ENCODE data around the gene TEX19.
A peak's percentile ranks its signal among the peaks of the same experiment; 100 is the strongest.

TEX19 gene

GRCh38 chr17:82321947-82322466 is 37.0 kb upstream of the TEX19 start:
- no peak for DNase-seq (ENCODE audit: low spot score)

DNA sequence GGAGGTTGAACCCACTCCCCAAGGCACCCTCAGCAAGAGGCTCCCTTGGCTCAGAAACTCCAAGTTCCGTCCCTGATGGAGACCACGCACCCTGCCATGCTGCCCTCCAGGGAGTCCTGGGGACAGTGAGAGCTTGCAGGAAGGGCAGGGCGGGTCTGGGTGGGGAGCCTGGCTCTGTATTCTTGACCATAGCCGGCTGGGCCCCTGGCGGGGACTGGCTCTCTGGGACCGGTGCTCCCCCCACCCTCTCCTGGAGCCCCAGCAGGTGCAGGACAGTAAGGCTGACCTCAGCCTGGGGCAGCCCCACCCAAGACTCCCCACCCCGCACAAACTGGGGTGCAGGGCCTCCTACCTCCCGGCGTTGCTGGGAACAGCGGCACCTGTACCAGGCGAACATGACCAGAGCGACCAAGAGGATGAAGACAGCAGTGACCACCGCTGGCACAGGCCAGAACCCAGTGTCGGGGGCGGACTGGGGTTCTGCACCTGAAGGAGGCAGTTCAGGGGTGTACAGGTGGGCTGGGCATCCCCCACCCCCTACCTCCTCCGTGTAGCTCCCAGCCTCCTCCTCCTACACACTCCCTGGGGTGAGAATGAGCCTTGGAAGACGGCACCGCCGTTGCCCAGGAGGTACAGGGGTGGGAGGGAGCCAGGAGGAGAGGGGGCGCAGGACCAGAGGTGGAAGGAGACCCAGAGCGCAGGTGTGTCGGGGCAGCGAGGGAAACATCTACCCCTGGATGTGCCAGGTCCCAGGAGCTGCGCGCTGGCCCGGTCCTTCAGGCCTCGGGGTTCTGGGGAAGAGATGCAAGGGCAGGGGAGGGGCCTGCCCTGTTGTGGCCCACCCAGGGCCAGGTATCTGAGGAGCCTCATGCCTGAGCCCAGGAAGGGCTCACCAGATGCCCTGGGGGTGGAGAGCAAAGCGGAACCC is 36.3 kb upstream of the TEX19 start:
- no peak for DNase-seq (ENCODE audit: low spot score)

- DNase-seq (ENCODE audit: low spot score), result no peak
These were observed 35.4 kb upstream of the TEX19 start for GRCh38 chr17:82323514-82324234.

DNA sequence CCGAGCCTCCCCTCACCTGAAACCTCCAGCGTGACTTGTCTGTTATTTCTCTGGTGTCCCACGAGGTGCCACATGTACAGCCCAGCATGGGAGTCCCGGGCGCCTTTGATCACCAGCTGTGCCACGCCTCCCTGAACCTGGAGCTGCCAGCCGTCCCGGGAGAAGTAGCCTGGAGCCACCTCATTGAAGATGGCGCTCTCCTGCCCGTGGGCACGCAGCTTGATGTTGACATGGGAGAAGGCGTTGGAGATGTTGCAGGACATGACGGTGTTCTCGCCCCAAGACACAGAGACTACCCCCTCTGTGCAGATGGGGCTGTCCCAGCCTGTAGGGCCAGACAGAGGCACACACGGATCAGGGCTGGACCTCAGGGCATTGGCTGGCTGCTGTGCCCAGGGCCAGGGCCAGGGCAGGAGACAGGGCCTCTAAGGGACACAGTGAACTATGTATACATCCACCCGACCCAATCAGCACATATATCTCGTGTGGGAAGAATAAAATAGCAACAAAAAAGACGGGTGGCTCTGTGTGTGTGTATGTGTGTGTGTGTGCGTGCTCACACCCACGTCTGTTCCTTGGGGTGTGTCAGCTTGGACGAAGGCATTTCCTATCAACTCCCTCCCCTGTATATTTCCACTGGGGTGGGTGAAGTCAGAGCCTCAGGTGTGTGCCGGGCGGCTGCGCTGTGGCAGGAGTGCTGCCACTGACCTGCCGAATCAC is 34.3 kb upstream of the TEX19 start:
- no peak for DNase-seq (ENCODE audit: low spot score)

DNA sequence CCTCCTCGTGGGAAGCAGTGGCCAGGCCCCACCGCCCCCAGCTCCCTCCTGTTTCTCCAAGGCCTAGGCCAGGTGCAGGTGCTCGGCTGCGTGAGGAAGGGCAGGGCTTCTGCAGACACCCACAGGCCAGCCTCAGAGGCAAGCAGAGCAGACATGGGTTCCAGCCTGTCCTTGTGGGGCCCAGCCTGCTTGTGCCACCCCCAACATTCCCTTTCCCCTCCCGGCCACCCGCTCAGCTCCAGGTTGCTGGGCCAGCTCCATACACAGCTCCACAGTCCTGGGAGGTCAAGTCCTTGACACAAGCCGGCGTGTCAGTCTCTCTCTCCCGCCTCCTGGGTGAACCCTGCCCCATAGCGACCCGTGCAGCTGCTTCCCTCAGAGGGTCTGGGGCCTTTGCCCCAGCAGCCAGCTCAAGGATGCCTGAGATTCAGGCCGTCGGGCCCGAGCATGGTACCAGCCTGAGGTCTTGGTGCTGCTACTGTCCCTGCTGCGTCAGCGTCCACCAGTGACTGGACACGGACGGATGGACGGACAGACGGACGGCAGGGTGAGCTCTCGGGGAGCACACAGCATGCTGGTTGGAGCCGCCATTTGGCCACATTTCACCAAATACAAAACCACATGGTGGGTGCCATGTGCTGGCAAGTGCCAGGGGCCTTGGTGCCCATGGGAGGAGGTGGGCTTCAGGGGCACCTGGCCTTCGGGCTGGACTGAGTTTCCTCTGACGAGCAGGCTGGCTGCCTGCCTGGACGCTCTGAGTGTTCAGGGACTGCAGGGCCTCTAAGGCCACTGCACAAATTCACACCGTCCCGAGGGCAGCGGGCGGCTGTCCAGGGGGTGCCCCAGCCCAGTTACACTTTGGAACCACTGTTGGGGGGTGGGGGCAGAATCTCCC is 33.5 kb upstream of the TEX19 start:
- no peak for DNase-seq (ENCODE audit: low spot score)

DNA sequence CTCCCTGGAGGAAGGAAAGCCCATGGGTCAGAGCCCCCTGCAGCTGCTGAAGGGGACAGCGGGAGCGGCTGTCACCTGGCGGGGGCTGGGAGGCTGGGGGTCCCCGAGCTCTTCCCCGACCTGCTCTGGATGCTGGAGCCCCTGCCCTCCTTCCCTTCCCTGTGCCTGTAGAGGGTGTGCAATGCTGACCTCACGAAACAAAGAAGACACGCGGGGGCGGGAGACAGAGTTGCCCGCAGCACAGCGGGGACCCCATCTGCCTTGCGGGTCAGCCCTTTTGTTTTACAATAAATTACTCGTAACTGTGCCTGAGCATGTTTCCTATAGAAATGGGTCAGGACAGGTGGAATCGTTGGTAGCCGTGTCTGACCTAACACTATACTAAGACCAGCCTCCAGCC is 31.8 kb upstream of the TEX19 start:
- no peak for DNase-seq (ENCODE audit: low spot score)

- DNase-seq (ENCODE audit: low spot score), result no peak
These were observed 31.3 kb upstream of the TEX19 start for GRCh38 chr17:82327757-82328140.

DNA sequence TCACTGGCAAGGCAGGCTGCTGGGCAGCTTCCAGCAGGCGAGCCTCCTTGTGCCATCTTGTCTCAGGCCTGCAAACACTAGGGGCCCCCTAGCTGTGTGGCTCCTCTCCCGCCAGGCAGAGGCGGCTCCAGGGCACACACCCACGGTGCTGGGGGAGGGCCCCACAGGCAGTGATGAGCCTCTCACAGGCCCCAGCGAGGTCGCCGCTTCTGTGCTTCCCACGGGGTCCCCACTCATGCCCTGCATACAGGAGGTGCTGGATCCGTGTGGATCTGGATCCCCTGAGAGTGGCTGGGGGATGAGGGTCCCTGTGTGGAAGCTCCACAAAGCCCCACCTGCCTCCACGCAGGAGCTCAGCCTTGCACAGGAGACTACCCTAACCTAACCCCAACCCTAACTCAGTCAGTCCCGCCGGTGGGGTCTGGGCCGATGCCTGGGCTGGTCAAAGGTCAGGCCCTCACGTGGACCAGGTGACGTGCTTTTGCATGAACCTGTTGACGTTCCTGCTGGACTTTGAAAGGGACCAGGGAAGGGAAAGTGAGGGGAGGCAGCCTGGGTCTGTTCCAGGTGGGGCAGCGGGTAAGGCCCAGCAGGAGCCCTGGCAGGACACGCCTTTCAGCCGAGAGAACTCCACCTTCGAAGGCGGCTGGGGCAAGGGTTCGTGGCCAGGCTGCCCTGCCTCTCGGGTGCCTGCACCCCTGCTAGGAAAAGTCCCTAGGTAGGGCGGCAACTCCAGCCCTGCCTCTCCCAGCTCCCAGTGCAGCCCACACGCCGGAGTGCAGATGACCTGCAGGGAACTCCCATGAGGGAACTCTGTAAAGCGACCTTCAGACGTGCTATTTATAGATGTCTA is 30.7 kb upstream of the TEX19 start:
- peak; percentile 95 for DNase-seq (ENCODE audit: low spot score)

GRCh38 chr17:82328994-82329507 is 30.0 kb upstream of the TEX19 start:
- DNase-seq (ENCODE audit: low spot score), result no peak

DNA sequence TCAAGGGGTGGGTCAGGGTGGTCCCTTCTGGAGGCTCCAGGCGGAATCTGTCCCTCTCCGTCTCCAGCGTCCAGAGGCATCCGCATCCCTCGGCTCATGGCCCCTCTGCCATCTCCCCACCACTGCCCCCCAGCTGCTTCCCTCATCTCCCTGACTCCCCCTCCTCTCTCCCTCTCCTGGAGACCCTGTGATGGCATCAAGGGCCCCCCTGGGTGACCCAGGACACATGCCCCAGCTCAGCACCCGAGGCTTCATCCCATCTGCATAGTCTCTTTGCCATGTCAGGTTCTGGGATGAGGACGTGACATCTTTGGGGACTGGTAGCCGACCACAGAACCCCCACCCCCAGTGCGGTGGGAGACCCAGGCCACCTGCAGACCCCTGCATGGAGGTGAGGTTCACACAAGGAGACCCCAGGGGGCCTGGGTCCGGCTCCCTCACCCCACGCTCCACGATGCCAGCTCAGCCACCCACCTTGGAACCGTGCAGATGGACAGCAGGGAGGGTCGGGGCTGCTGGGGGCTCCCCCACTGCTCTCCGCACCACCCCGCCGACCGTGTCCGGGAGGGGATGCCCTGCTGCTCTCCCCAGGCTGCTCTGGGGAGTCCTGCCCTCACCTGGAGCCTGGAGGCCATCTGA is 29.2 kb upstream of the TEX19 start:
- DNase-seq (ENCODE audit: low spot score), result no peak

DNA sequence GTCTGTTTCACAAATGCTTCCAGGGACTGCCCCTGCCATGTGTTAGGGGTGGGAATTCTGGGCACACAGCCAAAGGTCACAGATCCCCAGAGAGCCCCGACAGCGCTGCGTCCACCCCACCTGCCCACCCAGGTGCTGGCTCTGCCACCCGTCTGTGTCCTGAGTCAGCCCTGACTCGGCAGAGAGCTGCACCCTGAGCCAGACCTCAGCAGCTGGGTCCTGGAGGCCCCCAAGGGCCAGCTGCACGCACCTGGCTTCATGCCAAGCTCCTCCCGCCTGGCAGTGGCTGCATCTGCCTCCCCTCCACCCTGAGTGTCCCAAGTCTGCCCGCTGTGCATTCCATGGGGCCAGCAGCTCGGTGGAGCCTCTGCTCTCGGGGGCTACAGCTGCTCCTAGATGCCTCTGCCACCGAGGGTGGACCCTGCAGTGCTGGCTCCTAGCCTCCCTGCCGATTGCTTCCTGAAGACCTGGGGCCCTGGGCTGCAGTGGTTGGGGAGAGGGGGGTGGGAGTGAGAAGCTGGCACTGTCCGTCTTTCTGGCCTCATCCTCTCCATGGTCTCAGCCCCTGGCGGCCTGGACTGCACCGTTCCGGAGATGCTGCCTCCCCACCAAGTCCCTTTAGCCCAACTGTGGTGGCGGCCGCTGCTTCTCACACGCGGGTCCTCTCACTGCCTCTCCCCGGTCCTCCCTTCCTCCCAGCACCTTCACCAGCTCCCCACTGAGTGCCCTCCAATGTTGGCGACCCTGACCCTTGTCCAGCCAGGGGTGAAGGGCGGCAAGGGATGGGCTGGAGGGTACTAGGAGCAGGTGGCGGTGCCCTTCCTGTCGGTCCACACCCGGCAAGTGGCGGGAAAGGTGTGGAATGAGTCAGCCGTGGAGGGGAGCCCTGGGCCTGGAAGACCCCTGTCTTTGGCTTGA is 28.5 kb upstream of the TEX19 start:
- DNase-seq (ENCODE audit: low spot score), result peak; percentile 87

DNA sequence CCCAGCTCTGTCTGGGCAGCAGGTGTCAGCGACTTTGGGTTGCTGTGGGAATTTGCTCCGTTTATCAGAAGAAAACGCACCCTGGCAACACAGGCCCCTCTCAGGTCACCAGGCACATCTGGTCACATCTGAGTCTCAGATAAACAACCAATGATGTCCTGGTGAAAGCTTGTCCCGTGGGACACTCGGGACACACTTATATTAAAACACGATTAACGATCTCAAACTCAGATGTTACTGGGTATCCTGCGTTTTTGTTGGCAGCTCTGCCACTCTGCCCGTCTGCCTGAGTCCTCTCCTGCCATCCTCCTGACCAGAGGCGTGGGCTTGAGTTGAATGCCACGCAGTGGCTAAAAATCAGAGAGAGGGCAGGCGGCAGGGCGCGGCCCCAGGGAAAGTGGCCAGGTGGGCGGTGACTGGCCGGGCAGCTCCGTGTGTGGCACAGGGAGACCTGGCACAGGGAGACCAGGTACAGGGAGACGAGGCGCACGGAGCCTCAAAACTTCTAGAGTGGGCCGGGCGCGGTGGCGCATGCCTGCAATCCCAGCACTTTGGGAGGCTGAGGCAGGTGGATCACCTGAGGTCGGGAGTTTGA is 27.6 kb upstream of the TEX19 start:
- no peak for DNase-seq (ENCODE audit: low spot score)

GRCh38 chr17:82332669-82333278 is 26.3 kb upstream of the TEX19 start:
- no peak for DNase-seq (ENCODE audit: low spot score)

- no peak for DNase-seq (ENCODE audit: low spot score)
These were observed 25.5 kb upstream of the TEX19 start, which contains the start of gene SECTM1 for GRCh38 chr17:82333279-82334171. Gene SECTM1 (minus strand): TSS chr17:82333766. CDS start chr17:82327240, 6,526 bp downstream.

DNA sequence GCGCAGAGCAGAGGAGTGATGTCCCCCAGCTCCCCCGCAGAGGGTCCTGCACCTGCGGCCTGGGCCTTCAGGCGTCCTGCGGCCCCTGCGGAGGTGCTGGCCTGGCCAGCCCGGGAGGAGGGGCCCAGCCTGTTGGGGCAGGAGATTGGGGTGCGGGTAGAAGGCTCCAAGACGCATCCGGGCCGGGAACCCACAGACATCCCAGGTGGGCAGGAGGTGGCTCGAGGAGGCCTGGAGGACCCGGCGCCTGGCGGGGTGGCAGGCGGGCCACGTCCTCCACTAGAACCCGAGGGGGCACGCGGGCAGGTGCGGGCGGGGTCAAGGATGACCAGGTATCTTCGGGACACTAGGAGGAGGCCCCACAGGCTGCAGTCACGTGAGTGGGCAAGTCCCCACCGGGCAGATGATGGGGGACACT is 24.8 kb upstream of the TEX19 start:
- no peak for DNase-seq (ENCODE audit: low spot score)

- no peak for DNase-seq (ENCODE audit: low spot score)
These were observed 24.2 kb upstream of the TEX19 start for GRCh38 chr17:82334622-82335394.
